GM18517 (cell line): Measurements from ENCODE around the gene TLK2.
A peak's percentile ranks its signal among the peaks of the same experiment; 100 is the strongest.

ENCODE experiments used
- ATAC-seq: cut with Tn5 transposase; IDR thresholded peaks from one replicate; pipeline ENCODE4 v1.9.1; 2021; ENCODE audit warnings: mild to moderate bottlenecking, moderate library complexity; ENCODE audit not compliant: unreplicated experiment

TLK2 gene

GRCh38 chr17:62652251-62653001 lies 173.8 kb downstream of the TLK2 start:
- ATAC-seq = no peak

DNA sequence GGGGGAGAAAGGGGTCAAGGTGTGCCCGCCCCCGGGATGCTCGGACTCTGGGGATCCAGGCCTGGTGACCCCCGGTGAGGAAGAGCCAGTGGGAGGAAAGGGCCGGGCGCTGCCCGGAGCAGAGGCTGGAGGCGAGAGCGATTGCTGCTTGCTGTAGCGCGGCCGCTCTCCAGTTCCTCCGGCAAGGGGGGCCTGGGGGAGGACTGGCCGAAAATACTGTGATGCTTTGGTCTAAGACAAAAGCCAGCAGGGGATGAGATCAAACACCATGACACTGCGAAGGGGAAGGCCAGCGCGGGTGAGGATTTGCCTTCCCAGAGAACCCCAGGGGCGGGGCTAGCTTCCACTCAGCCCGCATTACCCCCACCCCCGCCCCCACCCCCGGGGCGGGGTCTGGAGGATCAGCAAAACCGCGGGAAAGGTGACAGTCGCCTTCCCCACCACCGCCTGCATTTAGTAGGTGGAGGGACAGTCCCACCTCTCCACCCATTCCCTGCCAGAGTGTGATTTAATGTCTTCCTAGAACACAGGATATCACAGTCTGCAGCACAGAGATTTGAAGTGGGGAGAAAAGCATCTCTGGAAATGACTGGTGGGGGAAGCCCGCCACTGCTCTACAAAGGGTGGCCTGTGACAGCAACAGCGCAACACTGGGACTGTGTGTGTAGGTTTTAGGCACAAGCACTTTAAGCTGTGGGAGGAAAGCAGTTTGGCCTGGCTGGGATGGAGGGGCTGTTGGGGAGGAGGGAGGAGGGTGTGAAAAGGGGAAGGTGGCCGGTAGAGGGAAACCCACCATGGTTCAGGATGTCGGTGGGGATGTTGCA lies 174.6 kb downstream of the TLK2 start:
- peak; percentile 75 for ATAC-seq

GRCh38 chr17:62653826-62654761 lies 175.5 kb downstream of the TLK2 start:
- no peak for ATAC-seq

- ATAC-seq = no peak
Observed at GRCh38 chr17:62655656-62656055, 177.0 kb downstream of the TLK2 start.

GRCh38 chr17:62656446-62656845 lies 177.8 kb downstream of the TLK2 start:
- ATAC-seq = no peak

DNA sequence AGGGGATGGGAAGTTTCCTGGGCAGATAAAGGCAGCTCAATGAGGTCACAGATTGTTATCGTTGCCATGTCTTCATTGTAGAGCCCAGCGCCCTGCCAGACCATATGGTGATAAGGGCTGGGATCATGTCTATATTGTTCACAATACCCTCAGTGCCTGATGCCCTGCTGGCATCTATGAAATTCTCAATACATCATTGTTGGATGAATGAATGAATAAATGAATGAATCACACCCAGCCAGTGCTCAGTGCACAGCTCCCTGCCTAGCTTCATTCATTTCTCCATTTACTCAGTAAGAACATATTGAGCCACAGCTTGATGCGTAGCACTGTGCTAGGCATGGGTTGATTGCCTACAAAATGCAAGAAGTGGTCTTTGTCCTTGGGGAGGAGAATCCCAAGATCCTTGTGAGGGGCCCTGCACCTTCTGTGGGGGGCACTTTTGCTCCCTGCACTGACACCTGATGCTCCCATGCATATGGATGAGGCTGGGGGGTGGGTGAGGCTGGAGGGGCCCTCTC lies 178.6 kb downstream of the TLK2 start:
- no peak for ATAC-seq

- no peak for ATAC-seq
Observed at GRCh38 chr17:62657690-62658089, 179.1 kb downstream of the TLK2 start.

DNA sequence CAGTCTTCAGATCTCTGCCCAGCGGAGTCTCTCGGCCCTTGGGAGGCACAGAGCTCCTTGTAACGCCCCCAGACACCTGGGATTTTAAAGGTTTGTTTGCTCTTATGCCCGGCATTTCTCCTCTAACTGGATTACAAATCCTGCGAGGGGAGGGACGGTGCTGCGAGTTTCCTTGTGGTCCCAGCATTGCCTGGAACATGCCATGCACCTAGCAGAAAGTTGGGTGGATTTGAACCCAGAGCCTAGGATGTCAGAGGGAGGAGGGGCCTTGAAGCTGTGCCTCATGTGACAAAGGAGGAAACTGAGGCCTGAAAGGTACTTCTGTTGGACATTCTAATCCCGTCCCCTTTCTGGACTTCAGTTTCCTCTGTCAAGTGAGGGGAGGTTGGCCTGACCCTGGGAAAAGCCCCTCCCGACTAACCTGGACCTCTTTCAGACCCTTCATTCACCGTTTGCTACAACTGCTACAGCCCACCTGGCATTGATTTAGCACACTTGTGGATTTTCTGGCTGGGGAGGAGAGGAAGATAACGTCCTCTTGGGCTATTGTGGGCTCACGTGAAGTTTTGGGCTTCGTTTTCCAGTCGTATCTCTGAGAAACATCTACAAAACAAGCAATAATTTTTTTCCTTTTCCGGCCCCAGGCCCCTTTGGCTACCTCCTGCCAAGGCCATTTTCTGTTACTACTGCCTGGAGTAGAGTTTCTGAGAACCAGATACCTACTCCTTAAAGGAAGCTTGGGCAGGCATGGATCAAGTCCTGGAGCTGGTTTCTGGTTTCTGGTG lies 179.7 kb downstream of the TLK2 start:
- no peak for ATAC-seq

GRCh38 chr17:62660629-62661118 lies 182.0 kb downstream of the TLK2 start:
- ATAC-seq = no peak

DNA sequence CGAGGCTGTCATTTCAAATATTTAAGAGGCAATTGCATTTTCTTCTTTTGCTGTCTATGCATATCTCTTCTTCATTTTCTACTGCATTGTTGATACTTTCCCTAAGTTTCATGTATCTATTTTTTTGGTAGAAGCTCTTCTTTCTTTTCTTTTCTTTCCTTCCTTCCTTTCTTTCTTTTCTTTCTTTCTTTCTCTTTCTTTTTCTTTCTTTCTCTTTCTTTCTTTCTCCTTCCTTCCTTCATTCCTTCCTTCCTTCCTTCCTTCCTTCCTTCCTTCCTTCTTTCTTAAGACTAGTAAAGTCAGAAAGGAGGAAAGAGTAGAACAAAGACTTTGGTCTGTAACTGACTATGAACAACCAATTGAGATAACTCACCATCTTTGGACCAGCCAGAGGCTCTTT lies 182.7 kb downstream of the TLK2 start:
- no peak for ATAC-seq

DNA sequence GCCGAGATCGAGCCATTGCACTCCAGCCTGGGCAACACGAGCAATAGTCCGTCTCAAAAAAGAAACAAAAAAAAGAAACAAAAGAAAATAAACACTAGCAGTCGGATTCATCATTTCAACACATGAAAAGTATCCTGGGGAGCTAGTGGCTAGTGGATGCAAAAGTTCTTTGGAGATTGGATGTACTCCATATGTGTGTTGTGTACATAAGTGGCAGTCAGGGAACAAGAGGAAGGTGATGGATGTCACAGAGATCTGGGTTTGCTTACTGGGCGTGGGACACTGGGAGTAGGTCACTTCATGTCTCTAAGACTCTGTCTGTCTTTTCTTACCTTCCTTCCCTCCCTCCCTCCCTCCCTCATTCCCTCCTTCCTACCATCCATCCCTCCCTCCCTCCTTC lies 184.2 kb downstream of the TLK2 start:
- no peak for ATAC-seq
